DND-41 (cell line): Measurements from ENCODE around the gene SPSB1.
A peak's percentile ranks its signal among the peaks of the same experiment; 100 is the strongest.

Source experiments
- ATAC-seq: fragments of 200-7000 bp; cut with Tn5 transposase; 3 replicates; pipeline ENCODE4 v1.9.1; 2021; ENCODE audit warnings: low read depth; ENCODE audit not compliant: insufficient read depth
- DNase-seq: peaks from one replicate; pipeline ENCODE4 v3.0.0-alpha.2; 2020
- H2AFZ ChIP-seq: 2 replicates; pipeline ENCODE4 v1.6.0; 2012; ENCODE audit warnings: low read depth, low read length
- H3K27ac ChIP-seq: 2 replicates; pipeline ENCODE4 v1.5.1; 2012; ENCODE audit warnings: low read length, inconsistent platforms
- H3K27me3 ChIP-seq: fragments of 200-600 bp; sonication (generic); 2 replicates; pipeline ENCODE4 v1.6.0; 2012; ENCODE audit warnings: low read length, mild to moderate bottlenecking, inconsistent platforms; ENCODE audit not compliant: insufficient read depth, poor library complexity
- H3K36me3 ChIP-seq: 2 replicates; pipeline ENCODE4 v1.5.1; 2012; ENCODE audit warnings: low read length, inconsistent platforms; ENCODE audit not compliant: insufficient read depth
- H3K4me1 ChIP-seq: 2 replicates; pipeline ENCODE4 v1.5.1; 2012; ENCODE audit warnings: mild to moderate bottlenecking, low read length; ENCODE audit not compliant: insufficient read depth
- H3K4me2 ChIP-seq: 2 replicates; pipeline ENCODE4 v1.6.0; 2012; ENCODE audit warnings: mild to moderate bottlenecking, moderate library complexity, low read length, inconsistent platforms; ENCODE audit not compliant: insufficient read depth
- H3K4me3 ChIP-seq, 2 experiments: fragments of 200-600 bp in 1 of 2; shearing (Covaris generic) in 1 of 2; 2 replicates each; pipeline ENCODE4 v1.5.1; 2012 to 2016; ENCODE audit warnings: inconsistent platforms in 2 of 2, low read length in 2 of 2, mild to moderate bottlenecking in 2 of 2, low read depth in 1 of 2, moderate library complexity in 1 of 2
- H3K79me2 ChIP-seq: 2 replicates; pipeline ENCODE4 v1.6.0; 2012; ENCODE audit warnings: low read length, inconsistent platforms; ENCODE audit not compliant: insufficient read depth
- H3K9ac ChIP-seq: 2 replicates; pipeline ENCODE4 v1.6.0; 2012; ENCODE audit warnings: low read depth, mild to moderate bottlenecking, inconsistent platforms, low read length, moderate library complexity
- H3K9me3 ChIP-seq: 2 replicates; pipeline ENCODE4 v1.5.1; 2012; ENCODE audit warnings: low read length, moderate library complexity, mild to moderate bottlenecking, inconsistent platforms; ENCODE audit not compliant: insufficient read depth, severe bottlenecking
- H4K20me1 ChIP-seq: 2 replicates; pipeline ENCODE4 v1.6.0; 2012; ENCODE audit warnings: low read length; ENCODE audit not compliant: insufficient read depth
- EZH2 ChIP-seq: IDR thresholded peaks from 3 replicates; pipeline ENCODE4 v1.6.1; 2012; ENCODE audit warnings: borderline replicate concordance, low read depth, mild to moderate bottlenecking, moderate library complexity, low read length, inconsistent platforms; ENCODE audit not compliant: severe bottlenecking
- TF ChIP-seq, protein P1 (sequence below): IDR thresholded peaks from 2 replicates; pipeline ENCODE4 v1.5.1; 2012; ENCODE audit warnings: borderline replicate concordance, low read length, moderate library complexity, mild to moderate bottlenecking; ENCODE audit not compliant: poor library complexity, severe bottlenecking; ENCODE audit errors: extremely low read depth

SPSB1 gene

DNA sequence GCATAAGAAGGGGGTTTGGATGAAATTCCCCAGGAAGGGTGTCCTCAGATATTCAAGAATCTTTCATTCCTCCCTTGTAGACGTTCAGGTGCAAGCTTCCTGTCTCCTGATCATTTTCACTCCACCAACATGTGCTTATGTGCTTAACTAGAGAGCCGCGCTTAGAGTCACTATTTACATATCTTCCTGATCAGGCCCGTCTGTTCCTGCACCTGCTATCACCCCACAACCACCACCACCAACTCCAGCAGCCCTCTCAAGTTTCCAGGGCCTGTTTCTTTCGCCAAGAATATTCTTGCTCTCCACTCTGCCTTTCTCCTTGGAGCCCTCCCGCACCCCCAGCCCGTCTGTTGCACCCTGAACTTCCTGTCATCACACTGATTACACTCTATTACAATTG, 113.4 kb downstream of the SPSB1 start:
- H3K4me2 ChIP-seq, result peak overlapping the region; percentile 45
- ATAC-seq, result peak; percentile 81
- no peaks in the 10 kb centered on the region for H3K27me3 ChIP-seq
- H3K9ac ChIP-seq, result peak overlapping the region; percentile 41
- H3K79me2 ChIP-seq, result no peaks in the 10 kb centered on the region
- H3K27ac ChIP-seq, result peak overlapping the region; percentile 91
- H3K36me3 ChIP-seq, result no peaks in the 10 kb centered on the region
- 0 out of 2 replicates have a peak overlapping the region, but pooled peaks have one; percentile 24 for H2AFZ ChIP-seq
- no peaks in the 10 kb centered on the region for H4K20me1 ChIP-seq
- H3K9me3 ChIP-seq, result no peaks in the 10 kb centered on the region
- peaks cover 58% of the 10 kb centered on the region for H3K4me1 ChIP-seq
- TF ChIP-seq, protein P1, sequence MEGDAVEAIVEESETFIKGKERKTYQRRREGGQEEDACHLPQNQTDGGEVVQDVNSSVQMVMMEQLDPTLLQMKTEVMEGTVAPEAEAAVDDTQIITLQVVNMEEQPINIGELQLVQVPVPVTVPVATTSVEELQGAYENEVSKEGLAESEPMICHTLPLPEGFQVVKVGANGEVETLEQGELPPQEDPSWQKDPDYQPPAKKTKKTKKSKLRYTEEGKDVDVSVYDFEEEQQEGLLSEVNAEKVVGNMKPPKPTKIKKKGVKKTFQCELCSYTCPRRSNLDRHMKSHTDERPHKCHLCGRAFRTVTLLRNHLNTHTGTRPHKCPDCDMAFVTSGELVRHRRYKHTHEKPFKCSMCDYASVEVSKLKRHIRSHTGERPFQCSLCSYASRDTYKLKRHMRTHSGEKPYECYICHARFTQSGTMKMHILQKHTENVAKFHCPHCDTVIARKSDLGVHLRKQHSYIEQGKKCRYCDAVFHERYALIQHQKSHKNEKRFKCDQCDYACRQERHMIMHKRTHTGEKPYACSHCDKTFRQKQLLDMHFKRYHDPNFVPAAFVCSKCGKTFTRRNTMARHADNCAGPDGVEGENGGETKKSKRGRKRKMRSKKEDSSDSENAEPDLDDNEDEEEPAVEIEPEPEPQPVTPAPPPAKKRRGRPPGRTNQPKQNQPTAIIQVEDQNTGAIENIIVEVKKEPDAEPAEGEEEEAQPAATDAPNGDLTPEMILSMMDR, result no peak
- TF ChIP-seq EZH2, result no peak
- H3K4me3 ChIP-seq, result peak overlapping the region in 1 of 2 experiments; percentile 7; a peak in 1 of 4 replicates
- DNase-seq, result peak; percentile 77

DNA sequence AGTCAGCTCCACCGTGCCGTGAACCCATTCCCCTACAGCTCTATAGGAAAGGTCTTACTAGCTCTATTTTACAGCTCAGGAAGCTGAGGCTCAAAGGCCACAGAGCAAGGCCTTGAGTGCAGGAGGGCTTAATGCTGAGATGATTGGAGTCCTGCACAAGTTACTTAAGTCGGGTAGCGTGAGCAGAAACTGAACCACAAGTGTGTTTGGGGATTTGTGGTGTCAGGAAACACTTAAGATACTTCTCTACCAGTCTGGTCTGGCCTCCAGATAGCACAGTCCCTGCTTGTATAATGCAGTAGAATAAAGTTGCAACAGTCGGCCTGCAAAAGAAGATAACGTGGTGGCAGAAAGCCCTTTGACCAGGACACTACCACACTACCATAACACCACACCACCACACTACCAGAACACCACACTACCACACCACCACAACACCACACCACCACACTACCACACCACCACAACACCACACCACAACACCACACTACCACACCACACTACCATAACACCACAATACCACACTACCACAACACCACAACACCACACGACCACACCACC, 118.1 kb downstream of the SPSB1 start:
- Histone ChIP-seq H3K9ac (no peak overlapping the region; the same call in 1 of the 2 replicates), H3K9me3 (no peaks in the 10 kb centered on the region), H3K4me3 (no peak overlapping the region), H4K20me1 (no peaks in the 10 kb centered on the region), H3K27me3 (no peaks in the 10 kb centered on the region), H3K36me3 (no peaks in the 10 kb centered on the region), H3K4me1 (peaks cover 80% of the 10 kb centered on the region), H3K79me2 (peaks cover 4% of the 10 kb centered on the region; the same call in 1 of the 2 replicates), H3K27ac (peak overlapping the region; percentile 42), H3K4me2 (no peak overlapping the region), H2AFZ (no peak overlapping the region)
- TF ChIP-seq, protein P1, result no peak
- TF ChIP-seq EZH2, result no peak
- DNase-seq, result peak; percentile 52
- peak; percentile 17 for ATAC-seq

DNA sequence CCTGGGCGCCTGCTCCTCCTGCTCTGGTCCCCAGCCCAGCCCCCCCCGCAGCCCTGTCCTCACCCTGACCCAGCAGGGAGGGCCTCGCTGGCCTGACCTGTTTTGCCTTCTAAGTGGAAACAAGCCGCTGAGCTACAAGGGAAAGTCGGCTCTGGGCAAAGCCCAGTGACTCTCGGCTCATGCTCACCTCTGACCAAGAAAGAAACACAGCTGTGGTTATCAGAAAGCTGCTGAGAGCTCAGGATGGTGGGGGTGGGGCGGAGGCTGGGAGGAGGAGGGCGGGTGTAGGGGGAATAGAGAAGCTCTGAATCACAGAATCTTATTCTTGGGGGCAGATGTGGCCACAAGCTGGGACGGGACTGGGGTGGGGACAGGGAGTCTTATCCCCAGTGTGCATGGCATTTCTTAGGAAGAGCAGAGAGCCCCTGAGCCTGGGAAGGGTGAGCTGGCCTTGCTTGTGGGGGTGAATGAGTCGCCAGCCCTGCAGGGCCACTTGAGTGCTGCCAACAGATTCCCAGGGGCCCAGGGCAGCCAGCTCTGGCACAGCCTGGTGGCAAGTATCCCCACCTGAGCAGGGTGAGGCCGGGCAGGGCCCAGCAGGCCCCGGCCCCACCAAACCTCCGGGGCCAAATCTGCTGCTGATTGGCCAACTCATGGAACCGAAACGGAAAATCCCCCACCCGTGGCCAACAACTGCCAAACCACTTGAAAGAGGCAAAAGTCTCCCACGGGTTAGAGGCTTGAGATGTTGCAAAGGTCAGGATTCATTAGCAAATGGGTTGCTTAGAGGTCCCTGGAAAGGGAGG, 120.6 kb downstream of the SPSB1 start:
- H3K4me2 ChIP-seq, result peak overlapping the region; percentile 58
- H3K4me3 ChIP-seq, result peak overlapping the region in 1 of 2 experiments; percentile 34; a peak in 2 of 4 replicates
- DNase-seq (peak; percentile 88), ATAC-seq (peak; percentile 64)
- no peak for TF ChIP-seq EZH2
- TF ChIP-seq, protein P1, result no peak
- H3K9me3 ChIP-seq, result no peaks in the 10 kb centered on the region
- no peaks in the 10 kb centered on the region for H3K27me3 ChIP-seq
- peaks cover 81% of the 10 kb centered on the region for H3K4me1 ChIP-seq
- H3K27ac ChIP-seq, result peak overlapping the region; percentile 97
- peaks cover 24% of the 10 kb centered on the region for H3K79me2 ChIP-seq
- no peak overlapping the region for H2AFZ ChIP-seq
- H3K36me3 ChIP-seq, result no peaks in the 10 kb centered on the region
- H4K20me1 ChIP-seq, result no peaks in the 10 kb centered on the region
- peak overlapping the region; percentile 54 for H3K9ac ChIP-seq
